NCI-H2081 (cell line): ENCODE measurements around the gene NUDT7.

ENCODE experiments used
- DNase-seq, 2 experiments: peaks; one replicate each; lab custom pipeline; 2025; lab: John Stamatoyannopoulos, UW

Gene NUDT7

DNA sequence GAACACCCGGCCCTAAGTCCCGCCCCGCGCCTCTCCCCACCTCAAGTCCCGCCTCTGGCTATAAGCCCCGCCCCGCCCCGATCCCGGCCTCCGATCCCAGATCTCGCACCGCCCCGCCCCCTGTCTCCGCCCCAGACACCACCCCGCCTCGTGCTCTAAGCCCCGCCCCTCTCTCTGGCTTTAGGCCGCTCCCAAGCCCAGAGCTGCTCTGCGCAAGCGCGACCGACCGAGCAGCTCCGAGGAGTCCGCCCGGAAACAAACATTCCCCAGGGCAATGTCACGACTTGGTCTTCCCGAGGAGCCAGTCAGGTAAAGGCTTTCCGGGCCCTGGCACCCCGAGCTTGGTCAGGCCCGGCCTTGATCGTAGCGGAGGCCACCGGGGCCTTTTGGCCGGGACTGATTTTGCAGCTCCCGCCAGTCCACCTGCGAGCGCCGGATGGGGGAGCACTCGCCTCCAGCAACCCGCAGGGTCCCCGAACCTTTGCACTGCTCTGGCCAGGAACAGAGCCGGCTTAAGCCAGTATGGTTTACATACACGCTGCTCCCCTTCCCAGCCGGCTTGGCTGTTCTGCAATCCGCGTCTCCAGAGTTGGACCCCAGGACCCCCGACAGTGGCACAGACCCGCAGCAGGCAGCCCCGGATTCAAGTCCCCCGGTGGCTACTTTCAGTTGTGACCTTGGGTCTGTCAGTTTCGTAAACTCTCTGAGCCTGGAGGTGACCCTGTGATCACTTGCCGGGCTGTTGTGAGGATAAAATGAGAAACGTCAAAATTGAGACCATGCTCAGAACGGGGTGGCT is at the start of gene NUDT7:
Gene NUDT7, plus strand, starts transcription at position 206 of the 799 bp plus-strand sequence. Its CDS starts 69 bp downstream, at position 275.
- peak; percentile 84 to 96 for DNase-seq

GRCh38 chr16:77674888-77675287 is 47.4 kb upstream of the NUDT7 start:
- DNase-seq = no peak

GRCh38 chr16:77675464-77676324 is 46.6 kb upstream of the NUDT7 start:
- peak; percentile 39 to 65 for DNase-seq

DNA sequence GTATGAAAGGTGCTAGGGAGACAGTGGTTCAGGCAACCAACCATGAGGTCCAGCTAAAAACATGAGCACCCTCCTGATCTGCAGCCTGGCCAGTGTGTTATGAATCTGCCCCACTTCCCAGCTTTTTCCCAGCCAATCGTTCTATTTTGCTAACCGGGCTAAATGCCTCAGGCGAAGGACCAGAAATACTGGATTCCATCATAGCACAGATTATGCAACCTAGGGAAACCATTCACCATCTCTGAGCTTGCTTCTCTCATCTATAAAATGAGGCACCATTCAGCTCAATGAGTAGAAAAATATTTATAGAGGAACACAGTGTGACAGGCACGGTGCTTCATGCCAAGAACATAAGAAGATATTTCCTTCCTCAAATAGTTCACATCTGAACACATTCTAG is 45.2 kb upstream of the NUDT7 start:
- no peak for DNase-seq

- DNase-seq = no peak
Observed at GRCh38 chr16:77679391-77679790, 42.9 kb upstream of the NUDT7 start.

GRCh38 chr16:77679901-77680300 is 42.4 kb upstream of the NUDT7 start:
- DNase-seq = no peak

- no peak for DNase-seq
Observed at GRCh38 chr16:77680496-77680895, 41.8 kb upstream of the NUDT7 start.

DNA sequence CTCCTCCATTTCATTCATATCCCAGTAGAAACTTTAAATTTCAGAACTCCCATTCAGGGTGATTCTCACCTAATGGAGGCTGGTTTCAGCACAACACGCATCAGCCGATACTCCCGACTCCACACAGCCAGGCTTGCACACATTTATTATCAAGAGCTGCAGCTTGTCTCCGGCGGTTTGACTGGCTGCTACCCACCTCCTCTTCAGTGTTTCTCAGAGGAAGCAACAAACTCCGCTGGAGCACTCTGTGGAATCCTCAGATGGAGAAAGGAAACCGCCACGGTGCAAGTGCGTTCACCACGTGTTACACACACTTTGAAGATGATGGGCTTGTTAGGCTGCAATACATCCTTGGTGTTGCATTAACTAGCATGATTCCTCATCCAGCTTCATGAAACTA is 39.7 kb upstream of the NUDT7 start:
- DNase-seq = no peak

DNA sequence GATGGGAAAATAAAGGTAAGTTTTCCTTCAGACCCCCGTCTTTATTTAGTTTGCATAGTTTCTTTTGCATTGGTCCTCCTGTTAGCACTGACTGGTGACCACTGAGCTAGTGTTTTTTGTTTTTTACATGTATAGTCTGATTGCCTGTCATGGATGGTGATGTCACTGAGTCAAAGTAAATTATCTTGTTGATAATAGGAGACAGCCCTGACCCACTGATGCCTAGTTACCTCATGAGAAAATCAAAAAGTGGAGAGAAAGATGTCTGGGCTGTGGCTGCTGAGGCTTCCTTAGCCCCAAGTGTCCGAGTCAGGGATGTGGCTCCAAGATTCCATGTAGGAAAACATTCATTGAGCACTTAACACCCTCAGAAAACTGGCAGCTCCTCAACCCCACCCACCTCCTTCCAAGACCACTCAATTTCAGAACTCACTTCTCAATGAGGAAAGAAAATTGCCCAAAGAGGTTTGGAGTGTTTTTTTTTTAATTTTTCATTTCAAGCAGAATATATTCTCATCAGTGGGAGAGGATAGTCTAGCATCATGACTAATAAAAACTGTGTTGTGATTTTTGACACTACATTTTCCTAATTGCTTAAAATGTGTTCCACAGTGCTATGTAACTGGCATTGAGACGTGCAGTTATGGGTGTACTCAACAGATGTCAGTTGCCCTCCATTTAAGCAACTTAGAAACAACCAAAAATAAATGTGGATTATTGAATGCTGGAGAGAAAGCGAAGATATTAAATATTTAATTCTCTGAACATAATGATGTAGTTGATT is 38.7 kb upstream of the NUDT7 start:
- DNase-seq = no peak

GRCh38 chr16:77684181-77684526 is 38.2 kb upstream of the NUDT7 start:
- no peak for DNase-seq

DNA sequence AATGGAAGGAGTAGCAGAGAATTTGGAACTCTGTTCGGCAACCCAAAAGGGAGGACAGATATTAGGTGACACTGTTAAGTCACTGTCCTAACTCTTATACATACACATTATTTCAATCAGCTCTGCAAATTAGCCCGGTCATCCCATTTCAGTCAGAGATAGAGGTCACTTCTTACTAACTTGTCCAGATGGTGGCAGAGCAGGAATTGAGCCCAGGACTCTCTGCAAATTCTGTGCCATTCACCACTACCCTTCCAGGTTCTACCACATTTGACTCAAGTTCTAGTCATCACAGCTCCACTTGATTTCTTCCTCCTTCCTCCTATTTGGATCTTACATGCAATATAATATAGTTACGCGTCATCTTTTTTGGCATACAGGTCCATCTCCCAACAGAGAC is 35.9 kb upstream of the NUDT7 start:
- DNase-seq = no peak

GRCh38 chr16:77689971-77690370 is 32.3 kb upstream of the NUDT7 start:
- DNase-seq = no peak

GRCh38 chr16:77690416-77690815 is 31.9 kb upstream of the NUDT7 start:
- no peak for DNase-seq

DNA sequence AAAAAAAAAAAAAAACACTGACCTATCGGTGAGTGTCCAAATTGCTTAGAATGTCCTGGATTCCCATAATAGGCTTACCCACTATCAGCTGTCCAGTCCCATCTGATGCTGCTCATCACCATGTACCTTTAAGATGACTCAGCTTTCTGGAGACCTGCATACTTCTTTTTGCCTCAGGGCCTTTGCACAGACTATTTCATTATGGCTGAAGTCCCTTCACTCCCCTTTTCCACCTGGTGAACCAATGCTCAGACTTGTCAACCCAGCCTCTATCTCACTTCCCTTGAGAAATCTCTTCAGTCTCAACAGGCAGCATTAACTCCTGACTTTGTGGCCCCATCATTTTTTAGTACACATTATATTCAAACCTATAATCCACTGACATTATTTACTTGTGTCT is 29.7 kb upstream of the NUDT7 start:
- DNase-seq = no peak

GRCh38 chr16:77696149-77696548 is 26.2 kb upstream of the NUDT7 start:
- DNase-seq = no peak

GRCh38 chr16:77700846-77701245 is 21.5 kb upstream of the NUDT7 start:
- no peak for DNase-seq

DNA sequence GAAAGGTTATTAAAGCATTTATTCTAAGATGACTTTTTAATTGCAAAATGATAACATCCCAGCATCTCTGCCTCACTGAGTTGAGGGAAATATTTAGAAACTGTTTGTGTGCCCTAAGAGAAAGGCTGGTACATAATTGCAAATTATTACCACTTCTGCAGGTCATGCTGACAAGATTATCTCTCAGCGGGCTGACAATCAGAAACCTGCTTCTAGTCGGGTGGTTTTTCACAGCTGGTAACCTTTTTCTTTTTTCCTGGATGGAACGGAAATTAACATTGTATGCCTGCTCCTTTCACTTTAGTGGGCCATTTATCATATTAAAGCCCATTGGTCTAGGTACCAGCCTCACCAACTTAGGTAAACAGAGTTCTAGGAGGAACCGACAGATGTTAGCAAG is 17.0 kb upstream of the NUDT7 start:
- peak in 1 of 2 experiments; percentile 20 for DNase-seq

DNA sequence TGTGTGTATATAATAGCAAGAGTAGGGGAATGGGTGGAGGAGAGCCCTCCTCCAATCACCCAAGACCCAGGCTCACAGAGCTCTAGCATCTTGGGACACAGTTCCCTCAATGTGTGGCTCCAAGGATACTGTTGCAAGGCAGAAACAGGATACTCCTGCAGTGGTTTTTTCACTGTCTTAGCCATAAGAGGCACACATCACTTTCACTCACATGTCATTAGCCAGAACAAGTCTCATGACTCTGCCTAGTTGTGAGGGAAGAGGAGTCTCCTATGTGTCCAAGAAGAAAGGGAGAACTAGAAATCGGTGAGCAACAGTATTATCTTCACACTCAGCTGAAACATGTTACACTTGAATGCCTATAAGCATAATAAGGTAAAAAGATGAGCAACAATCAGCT is 11.1 kb upstream of the NUDT7 start:
- DNase-seq = no peak

- no peak for DNase-seq
Observed at GRCh38 chr16:77711775-77712174, 10.5 kb upstream of the NUDT7 start.

GRCh38 chr16:77715145-77715544 is 7.2 kb upstream of the NUDT7 start:
- DNase-seq = no peak

- DNase-seq = no peak
Observed at GRCh38 chr16:77721752-77722308, 484 bp upstream of the NUDT7 start.

- no peak for DNase-seq
Observed at GRCh38 chr16:77723108-77723514, 797 bp downstream of the NUDT7 start.
